ENCODE measurements around the gene RASA3. TPM values are rescaled to one million over a fixed set of nuclear protein-coding genes. Genes with fewer than 3 reads are reported as not detected.

Gene RASA3
- total RNA-seq, 1 experiment from 2014 or later, result 0.26 TPM

GRCh38 chr13:114079601-114080536, 52.6 kb downstream of the RASA3 start:
- Mint-ChIP-seq H3K27ac (ENCODE audit: unreplicated experiment) (no peak overlapping the region), H3K9me3 (ENCODE audit: low read depth, unreplicated experiment) (no peaks in the 10 kb centered on the region), H3K4me3 (ENCODE audit: low read depth, unreplicated experiment) (no peak overlapping the region), H3K4me1 (ENCODE audit: low read depth, unreplicated experiment) (no peaks in the 10 kb centered on the region), H3K36me3 (ENCODE audit: insufficient read depth, unreplicated experiment) (no peaks in the 10 kb centered on the region), H3K27me3 (ENCODE audit: unreplicated experiment) (no peaks in the 10 kb centered on the region)
- no TSS peak for BruUV-seq (replicated peaks)
- CTCF ChIA-PET, result no interaction called here
- intact Hi-C loops (cut with micrococcal nuclease; ENCODE audit: unreplicated experiment), result no loop called here
- no peak for DNase-seq
- TF ChIP-seq CTCF (IDR thresholded peaks at IDR 0.05; ENCODE audit: unreplicated experiment), result no peak

GRCh38 chr13:114078461-114079451, 53.7 kb downstream of the RASA3 start:
- CTCF ChIA-PET, result no interaction called here
- TF ChIP-seq CTCF (IDR thresholded peaks at IDR 0.05; ENCODE audit: unreplicated experiment), result no peak
- intact Hi-C loops (cut with micrococcal nuclease; ENCODE audit: unreplicated experiment), result no loop called here
- Mint-ChIP-seq H3K27ac (ENCODE audit: unreplicated experiment) (no peak overlapping the region), H3K4me3 (ENCODE audit: low read depth, unreplicated experiment) (no peak overlapping the region), H3K27me3 (ENCODE audit: unreplicated experiment) (no peaks in the 10 kb centered on the region), H3K9me3 (ENCODE audit: low read depth, unreplicated experiment) (peaks cover 2% of the 10 kb centered on the region), H3K36me3 (ENCODE audit: insufficient read depth, unreplicated experiment) (no peaks in the 10 kb centered on the region), H3K4me1 (ENCODE audit: low read depth, unreplicated experiment) (no peaks in the 10 kb centered on the region)
- no TSS peak for BruUV-seq (replicated peaks)
- DNase-seq, result no peak

GRCh38 chr13:114077933-114078325, 54.5 kb downstream of the RASA3 start:
- Mint-ChIP-seq H3K9me3 (ENCODE audit: low read depth, unreplicated experiment) (peaks cover 2% of the 10 kb centered on the region), H3K27ac (ENCODE audit: unreplicated experiment) (no peak overlapping the region), H3K36me3 (ENCODE audit: insufficient read depth, unreplicated experiment) (no peaks in the 10 kb centered on the region), H3K4me3 (ENCODE audit: low read depth, unreplicated experiment) (no peak overlapping the region), H3K27me3 (ENCODE audit: unreplicated experiment) (no peaks in the 10 kb centered on the region), H3K4me1 (ENCODE audit: low read depth, unreplicated experiment) (no peaks in the 10 kb centered on the region)
- DNase-seq, result no peak
- intact Hi-C loops (cut with micrococcal nuclease; ENCODE audit: unreplicated experiment), result no loop called here
- no TSS peak for BruUV-seq (replicated peaks)
- TF ChIP-seq CTCF (IDR thresholded peaks at IDR 0.05; ENCODE audit: unreplicated experiment), result no peak
- CTCF ChIA-PET, result no interaction called here

GRCh38 chr13:114077099-114077932, 55.1 kb downstream of the RASA3 start:
- Mint-ChIP-seq H3K27ac (ENCODE audit: unreplicated experiment) (no peak overlapping the region), H3K27me3 (ENCODE audit: unreplicated experiment) (no peaks in the 10 kb centered on the region), H3K36me3 (ENCODE audit: insufficient read depth, unreplicated experiment) (no peaks in the 10 kb centered on the region), H3K4me1 (ENCODE audit: low read depth, unreplicated experiment) (no peaks in the 10 kb centered on the region), H3K9me3 (ENCODE audit: low read depth, unreplicated experiment) (peaks cover 2% of the 10 kb centered on the region), H3K4me3 (ENCODE audit: low read depth, unreplicated experiment) (no peak overlapping the region)
- no peak for DNase-seq
- intact Hi-C loops (cut with micrococcal nuclease; ENCODE audit: unreplicated experiment), result no loop called here
- CTCF ChIA-PET, result no interaction called here
- no TSS peak for BruUV-seq (replicated peaks)
- no peak for TF ChIP-seq CTCF (IDR thresholded peaks at IDR 0.05; ENCODE audit: unreplicated experiment)
